Cardiac muscle cell (in vitro differentiated cells and primary cell): ENCODE results near the gene GFAP. TPM values are rescaled to one million over a fixed set of nuclear protein-coding genes. Genes with fewer than 3 reads are reported as not detected.

Experiments used
- DNase-seq, 2 donors: peaks; one replicate each; pipeline versions ENCODE4 v3.0.0 to v3.0.0-alpha.2; 2010 to 2017; ENCODE audit warnings: low read depth in 1 of 2, low spot score in 1 of 2
- H3K27ac ChIP-seq: fragments of 200-600 bp; sonication (generic); 2 replicates; pipeline ENCODE4 v1.5.1; 2016
- H3K27me3 ChIP-seq: fragments of 200-600 bp; sonication (generic); 2 replicates; pipeline ENCODE4 v1.6.0; 2016; ENCODE audit warnings: control low read depth
- H3K36me3 ChIP-seq: fragments of 200-600 bp; sonication (generic); 2 replicates; pipeline ENCODE4 v1.5.1; 2016; ENCODE audit warnings: control low read depth
- H3K4me1 ChIP-seq: fragments of 200-600 bp; sonication (generic); 2 replicates; pipeline ENCODE4 v1.8.1; 2017; ENCODE audit warnings: low read depth, mild to moderate bottlenecking, mixed run types
- H3K4me3 ChIP-seq: fragments of 200-600 bp; sonication (generic); 2 replicates; pipeline ENCODE4 v1.5.1; 2016; ENCODE audit warnings: mild to moderate bottlenecking
- H3K9me3 ChIP-seq: fragments of 200-600 bp; sonication (generic); 2 replicates; pipeline ENCODE4 v1.5.1; 2017; ENCODE audit warnings: low read depth, mild to moderate bottlenecking, control low read depth
- polyA plus RNA-seq: library from polyadenylated mRNA; unstranded; fragments of >200 nt; fragmentation: Nextera tagmentation; extraction: Ambion mirVana; gene quantifications from 2 replicates; pipeline ENCODE4 v1.2.1, GENCODE V29; 2016
- total RNA-seq: library from RNA; depleted of rRNA; stranded (reverse); fragments of >200 nt; gene quantifications from 2 replicates; pipeline ENCODE4 v1.2.3, GENCODE V29; 2016
- TF ChIP-seq, protein P1 (sequence below): IDR thresholded peaks from 2 replicates; pipeline ENCODE4 v1.5.1; 2012; ENCODE audit warnings: low read depth, mild to moderate bottlenecking, low read length

The GFAP gene
- total and polyA plus RNA-seq, 2 experiments from 2014 or later, result 3.5 to 7.0 TPM

DNA sequence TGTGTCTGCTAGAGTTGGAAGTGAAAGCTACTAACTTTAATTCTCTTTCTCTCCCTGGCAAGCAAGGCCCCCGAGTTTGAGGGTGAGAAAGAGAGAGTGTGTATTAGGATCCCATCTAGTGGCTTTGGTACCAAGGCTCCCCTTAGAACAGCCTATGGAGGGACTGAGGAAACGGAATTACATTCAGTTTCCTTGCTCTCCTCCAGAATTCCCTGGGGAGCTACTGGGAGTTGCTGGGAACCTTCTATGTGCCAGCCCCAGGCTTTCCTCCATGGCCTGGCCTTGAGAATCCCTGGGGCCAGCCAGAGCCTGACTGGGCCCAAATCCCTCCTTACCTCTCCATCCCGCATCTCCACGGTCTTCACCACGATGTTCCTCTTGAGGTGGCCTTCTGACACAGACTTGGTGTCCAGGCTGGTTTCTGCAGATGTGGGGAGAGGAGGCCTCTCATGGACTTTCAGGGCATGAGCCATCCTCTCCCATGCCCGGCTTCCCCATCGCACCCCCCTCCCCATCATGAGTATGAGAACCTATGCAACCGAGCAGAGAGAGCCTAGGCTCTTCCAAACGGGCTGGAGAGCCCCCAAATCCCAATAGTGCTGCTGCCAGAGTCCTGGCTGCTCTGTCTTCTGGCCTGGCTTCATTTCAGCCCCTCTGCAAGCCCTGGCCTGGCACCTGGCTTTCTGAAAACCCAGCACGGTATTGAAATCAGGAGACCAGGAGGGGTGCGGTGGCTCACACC is 7.4 kb downstream of the GFAP start:
- H3K4me3 ChIP-seq, result no peak overlapping the region
- no peaks in the 10 kb centered on the region for H3K9me3 ChIP-seq
- H3K36me3 ChIP-seq, result no peaks in the 10 kb centered on the region
- TF ChIP-seq, protein P1, sequence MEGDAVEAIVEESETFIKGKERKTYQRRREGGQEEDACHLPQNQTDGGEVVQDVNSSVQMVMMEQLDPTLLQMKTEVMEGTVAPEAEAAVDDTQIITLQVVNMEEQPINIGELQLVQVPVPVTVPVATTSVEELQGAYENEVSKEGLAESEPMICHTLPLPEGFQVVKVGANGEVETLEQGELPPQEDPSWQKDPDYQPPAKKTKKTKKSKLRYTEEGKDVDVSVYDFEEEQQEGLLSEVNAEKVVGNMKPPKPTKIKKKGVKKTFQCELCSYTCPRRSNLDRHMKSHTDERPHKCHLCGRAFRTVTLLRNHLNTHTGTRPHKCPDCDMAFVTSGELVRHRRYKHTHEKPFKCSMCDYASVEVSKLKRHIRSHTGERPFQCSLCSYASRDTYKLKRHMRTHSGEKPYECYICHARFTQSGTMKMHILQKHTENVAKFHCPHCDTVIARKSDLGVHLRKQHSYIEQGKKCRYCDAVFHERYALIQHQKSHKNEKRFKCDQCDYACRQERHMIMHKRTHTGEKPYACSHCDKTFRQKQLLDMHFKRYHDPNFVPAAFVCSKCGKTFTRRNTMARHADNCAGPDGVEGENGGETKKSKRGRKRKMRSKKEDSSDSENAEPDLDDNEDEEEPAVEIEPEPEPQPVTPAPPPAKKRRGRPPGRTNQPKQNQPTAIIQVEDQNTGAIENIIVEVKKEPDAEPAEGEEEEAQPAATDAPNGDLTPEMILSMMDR, result no peak
- H3K27me3 ChIP-seq, result peaks cover 1% of the 10 kb centered on the region
- H3K4me1 ChIP-seq, result peaks cover 12% of the 10 kb centered on the region
- peak in 1 of 2 donors; percentile 33 for DNase-seq
- H3K27ac ChIP-seq, result no peak overlapping the region

GRCh38 chr17:44906763-44907728 is 8.3 kb downstream of the GFAP start:
- DNase-seq, result peak in 1 of 2 donors; percentile 61
- Histone ChIP-seq H3K27ac (no peak overlapping the region), H3K36me3 (no peaks in the 10 kb centered on the region), H3K4me1 (peaks cover 12% of the 10 kb centered on the region), H3K9me3 (no peaks in the 10 kb centered on the region), H3K4me3 (no peak overlapping the region), H3K27me3 (no peaks in the 10 kb centered on the region)
- TF ChIP-seq, protein P1, result no peak

DNA sequence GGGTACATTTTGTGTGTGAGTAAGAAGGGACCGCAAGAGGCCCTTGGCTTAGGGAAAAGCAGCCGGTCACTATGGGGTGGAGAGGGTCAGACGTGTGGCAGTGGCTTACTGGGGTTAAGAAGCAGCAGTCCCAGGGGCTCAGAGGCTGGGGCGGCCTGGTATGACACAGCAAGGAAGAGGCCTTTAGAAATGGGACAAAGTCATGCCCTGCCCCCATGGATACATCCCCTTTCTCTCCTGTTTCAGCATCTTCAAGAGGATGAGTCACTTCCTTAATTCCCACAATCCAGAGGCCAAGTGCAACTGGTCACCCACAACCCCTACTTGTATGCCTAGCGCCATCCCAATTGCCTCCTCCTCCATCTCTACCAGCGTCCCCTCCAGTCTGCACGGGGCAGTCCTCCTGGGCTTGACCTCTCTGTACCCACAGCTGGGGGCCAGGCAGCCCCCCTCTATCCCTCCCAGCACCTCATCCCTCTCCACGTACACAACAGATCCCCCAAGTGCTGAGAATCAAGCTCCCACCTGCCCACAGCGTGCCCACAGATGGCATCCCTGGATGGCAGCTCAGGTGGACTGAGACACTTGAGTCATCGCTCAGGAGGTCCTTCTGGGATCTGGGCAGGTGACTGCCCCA is 9.2 kb downstream of the GFAP start:
- peaks cover 7% of the 10 kb centered on the region for H3K4me1 ChIP-seq
- no peak overlapping the region for H3K4me3 ChIP-seq
- H3K36me3 ChIP-seq, result no peaks in the 10 kb centered on the region
- H3K27ac ChIP-seq, result no peak overlapping the region
- no peaks in the 10 kb centered on the region for H3K9me3 ChIP-seq
- no peaks in the 10 kb centered on the region for H3K27me3 ChIP-seq
- peak in 1 of 2 donors; percentile 89 for DNase-seq
- TF ChIP-seq, protein P1, result no peak

DNA sequence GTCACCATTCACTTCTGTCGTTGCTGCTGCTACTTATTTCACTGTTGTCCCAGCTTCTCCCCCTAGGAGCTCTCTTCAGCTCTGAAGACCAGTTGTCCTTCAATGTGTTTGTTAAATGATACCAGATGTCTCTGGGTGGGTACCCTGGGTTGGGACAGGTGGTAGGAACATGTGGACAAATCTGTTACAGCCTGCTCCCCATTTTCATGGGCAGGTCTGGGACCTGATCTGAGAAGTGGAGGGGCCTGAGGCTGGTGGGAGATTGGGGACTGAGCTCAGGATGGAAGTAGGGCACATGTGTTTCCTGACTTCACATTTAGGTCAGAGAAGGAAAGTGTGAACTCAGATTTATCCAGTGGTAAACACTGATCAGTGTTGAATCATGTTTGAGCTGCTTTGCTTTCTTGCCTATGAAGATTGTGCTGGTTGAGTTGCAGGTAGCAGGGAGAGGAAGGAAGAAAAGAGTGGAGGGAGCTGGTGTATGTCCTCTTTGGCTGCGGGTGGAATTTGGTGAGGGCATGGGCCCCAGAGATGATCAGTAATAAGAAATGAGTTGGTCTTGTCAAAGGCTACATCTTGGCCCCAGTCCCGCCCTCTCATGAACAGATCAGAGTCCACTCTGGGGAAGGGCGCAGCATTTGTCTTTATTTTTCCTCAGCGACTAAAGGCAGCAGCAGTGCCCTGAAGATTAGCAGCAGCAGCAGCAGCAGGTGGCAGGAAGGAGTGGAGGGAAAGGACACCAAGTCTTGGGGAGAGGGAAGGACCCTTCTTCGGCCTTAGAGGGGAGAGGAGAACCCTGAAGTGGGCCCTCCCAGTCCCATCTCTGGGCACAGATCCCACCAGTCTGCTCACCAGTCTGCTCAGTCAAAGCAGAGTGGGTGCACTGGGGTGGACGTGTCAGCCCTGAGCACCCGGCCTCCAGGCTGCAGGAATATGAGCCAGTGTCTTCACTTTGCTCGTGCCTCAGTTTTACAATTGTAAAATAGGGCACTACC is 10.0 kb downstream of the GFAP start:
- Histone ChIP-seq H3K36me3 (no peaks in the 10 kb centered on the region), H3K4me1 (no peaks in the 10 kb centered on the region), H3K9me3 (no peaks in the 10 kb centered on the region), H3K27ac (no peak overlapping the region), H3K4me3 (no peak overlapping the region), H3K27me3 (no peaks in the 10 kb centered on the region)
- no peak for DNase-seq
- TF ChIP-seq, protein P1, result no peak
